LoVo (cell line): ENCODE measurements around the gene MDC1.
"Not testable (repeated sequence)": the region's sequence is repeated elsewhere in the genome, so short reads cannot be mapped to it uniquely, and the experiment has no call there.

ENCODE experiments used
- DNase-seq: peaks from one replicate; pipeline ENCODE4 v3.0.0-alpha.2; 2016; ENCODE audit warnings: low spot score

MDC1 gene, protein sequence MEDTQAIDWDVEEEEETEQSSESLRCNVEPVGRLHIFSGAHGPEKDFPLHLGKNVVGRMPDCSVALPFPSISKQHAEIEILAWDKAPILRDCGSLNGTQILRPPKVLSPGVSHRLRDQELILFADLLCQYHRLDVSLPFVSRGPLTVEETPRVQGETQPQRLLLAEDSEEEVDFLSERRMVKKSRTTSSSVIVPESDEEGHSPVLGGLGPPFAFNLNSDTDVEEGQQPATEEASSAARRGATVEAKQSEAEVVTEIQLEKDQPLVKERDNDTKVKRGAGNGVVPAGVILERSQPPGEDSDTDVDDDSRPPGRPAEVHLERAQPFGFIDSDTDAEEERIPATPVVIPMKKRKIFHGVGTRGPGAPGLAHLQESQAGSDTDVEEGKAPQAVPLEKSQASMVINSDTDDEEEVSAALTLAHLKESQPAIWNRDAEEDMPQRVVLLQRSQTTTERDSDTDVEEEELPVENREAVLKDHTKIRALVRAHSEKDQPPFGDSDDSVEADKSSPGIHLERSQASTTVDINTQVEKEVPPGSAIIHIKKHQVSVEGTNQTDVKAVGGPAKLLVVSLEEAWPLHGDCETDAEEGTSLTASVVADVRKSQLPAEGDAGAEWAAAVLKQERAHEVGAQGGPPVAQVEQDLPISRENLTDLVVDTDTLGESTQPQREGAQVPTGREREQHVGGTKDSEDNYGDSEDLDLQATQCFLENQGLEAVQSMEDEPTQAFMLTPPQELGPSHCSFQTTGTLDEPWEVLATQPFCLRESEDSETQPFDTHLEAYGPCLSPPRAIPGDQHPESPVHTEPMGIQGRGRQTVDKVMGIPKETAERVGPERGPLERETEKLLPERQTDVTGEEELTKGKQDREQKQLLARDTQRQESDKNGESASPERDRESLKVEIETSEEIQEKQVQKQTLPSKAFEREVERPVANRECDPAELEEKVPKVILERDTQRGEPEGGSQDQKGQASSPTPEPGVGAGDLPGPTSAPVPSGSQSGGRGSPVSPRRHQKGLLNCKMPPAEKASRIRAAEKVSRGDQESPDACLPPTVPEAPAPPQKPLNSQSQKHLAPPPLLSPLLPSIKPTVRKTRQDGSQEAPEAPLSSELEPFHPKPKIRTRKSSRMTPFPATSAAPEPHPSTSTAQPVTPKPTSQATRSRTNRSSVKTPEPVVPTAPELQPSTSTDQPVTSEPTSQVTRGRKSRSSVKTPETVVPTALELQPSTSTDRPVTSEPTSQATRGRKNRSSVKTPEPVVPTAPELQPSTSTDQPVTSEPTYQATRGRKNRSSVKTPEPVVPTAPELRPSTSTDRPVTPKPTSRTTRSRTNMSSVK (N-terminal part only)

DNA sequence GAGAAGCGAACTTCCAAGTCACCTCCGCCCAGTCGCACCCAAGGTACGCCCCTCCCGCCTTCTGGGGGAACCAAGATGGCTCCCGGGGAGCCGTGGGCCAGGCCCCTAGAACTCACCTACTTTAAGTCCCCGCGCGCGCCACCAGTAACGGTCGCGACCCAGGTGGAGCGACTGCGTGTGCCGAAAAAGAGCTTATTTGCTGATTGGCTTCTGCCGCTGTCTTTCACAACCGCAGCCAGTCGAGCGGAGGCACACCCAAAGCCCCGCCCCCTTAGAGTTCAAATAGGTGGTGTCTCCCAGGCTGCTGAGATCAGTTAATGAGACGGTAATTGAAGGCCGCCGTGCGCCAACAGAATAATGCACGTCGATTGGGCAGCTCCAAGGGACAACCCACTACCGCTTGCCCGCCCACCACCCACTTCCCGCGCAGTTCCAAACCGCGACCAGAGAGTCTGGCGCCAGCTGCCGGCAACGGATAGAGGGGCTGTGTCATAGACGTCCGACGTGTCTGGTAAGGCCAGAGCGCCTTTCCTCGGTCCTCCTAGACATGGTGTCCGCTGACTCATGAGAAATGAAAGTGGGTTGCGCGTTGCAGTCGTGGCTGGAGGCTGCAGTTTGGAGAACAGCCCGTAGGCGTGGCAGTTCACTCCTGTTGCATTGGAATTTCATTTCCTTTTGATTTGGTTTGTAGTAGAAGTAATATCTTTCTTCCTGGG is at the start of gene MDC1:
Gene MDC1 (minus strand): TSS at position 153 of the 716 bp plus-strand sequence. CDS start 2,106 bp downstream, outside the sequence.
- peak; percentile 99 for DNase-seq

DNA sequence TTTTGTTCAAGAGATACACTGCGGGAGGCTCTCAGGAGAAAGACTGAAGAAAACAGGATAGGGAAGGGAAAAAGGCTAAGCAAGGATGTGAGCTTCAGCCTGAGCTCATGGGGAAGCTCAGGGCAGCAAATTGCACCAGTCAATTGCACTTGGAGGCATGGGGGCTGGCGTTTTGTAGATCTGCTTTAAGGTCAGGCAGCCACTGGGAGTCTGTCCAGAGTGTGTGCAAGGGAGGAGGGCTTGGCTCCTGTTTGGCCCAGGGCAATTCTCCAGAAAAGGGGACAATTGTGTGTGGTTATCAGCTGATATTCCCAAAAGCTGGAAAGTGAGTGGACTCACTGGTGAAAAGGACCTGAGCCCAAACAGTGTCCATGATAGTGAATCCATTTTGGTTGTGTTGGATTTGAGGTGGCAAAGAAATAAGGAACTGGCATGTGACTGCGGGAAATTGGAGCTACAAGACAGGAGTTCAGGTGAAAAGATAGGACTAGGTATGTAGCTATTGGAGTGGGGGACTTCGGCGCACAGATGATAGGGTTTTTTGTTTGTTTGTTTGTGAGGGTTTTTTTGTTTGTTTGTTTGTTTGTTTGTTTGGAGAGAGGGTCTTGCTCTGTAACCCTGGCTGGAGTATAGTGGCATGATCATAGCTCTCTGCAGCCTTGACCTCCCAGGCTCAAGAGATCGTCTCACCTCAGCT is 49.5 kb upstream of the MDC1 start:
- DNase-seq, result no peak

DNA sequence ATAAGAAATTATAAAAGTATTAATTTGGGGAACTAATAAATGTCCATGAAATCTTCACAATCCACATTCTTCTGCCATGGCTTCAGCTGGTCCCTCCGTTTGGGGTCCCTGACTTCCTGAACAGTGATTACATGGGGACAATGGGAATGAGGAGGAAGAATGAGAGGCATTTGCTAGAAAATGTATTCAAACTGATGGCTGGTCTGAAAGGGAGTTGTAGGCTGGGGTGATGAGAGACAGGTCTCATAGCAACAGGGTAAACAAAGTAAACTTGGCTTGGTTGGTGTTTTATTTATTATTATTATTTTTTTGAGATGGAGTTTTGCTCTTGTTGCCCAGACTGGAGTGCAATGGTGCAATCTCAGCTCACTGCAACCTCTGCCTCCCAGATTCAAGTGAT is 48.4 kb upstream of the MDC1 start:
- not testable (repeated sequence) for DNase-seq

DNA sequence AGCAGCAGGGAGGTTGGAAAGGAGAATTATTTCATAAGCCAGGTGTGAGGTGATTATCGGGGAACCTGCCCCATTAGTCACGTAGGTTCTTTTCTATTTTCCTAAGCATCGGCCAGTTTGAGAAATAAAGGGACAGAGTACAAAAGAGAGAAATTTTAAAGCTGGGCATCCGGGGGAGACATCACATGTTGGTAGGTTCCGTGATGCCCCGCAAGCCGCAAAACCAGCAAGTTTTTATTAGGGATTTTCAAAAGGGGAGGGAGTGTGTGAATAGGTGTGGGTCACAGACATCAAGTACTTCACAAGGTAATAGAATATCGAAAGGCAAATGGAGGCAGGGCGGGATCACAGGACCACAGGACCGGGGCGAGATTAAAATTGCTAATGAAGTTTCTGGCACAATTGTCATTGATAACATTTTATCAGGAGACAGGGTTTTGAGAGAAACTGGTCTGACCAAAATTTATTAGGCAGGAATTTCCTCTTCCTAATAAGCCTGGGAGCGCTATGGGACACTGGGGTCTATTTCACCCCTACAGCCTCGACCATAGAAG is 47.5 kb upstream of the MDC1 start:
- DNase-seq, result not testable (repeated sequence)

DNA sequence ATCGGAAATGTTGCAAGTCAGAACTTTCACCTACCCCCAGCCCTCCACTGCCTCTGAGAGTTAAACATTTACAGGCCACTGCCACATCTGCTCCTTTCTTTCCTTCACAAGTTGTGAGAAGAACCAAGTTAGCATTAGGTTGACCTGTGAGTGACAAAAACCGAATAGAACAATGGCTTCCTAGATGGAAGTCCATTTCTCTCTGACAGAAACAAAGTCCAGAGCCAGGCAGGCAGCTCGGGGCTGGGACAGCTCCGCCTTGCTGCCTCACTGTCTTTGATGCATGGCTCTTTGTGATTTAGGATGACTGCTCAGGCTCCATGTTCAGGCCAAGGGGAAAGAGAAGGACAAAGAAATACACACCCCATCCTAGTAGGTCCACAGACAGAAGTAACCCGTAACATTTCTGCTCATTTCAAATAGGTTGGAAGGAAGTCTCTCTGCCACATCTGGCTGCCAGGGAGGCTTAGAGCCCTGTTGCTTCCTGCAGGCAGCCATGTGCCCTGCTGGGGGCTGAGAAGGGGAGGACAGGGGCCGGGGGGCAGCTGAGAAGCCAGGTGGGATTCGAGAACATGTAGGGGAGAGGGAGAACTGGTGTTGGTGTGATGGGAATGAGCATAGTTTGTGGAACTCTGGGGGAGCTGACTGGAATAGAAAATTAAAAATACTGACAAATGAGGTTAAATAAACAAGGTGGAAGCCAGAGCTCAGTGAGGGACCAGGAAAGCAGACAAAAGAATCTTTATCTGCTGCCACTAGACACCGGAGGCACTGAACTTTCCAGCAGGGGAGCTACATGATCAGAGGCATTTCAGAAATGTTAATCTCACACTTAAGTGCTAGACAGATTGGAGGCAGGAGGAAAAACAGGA is 46.8 kb upstream of the MDC1 start:
- DNase-seq, result peak; percentile 65

DNA sequence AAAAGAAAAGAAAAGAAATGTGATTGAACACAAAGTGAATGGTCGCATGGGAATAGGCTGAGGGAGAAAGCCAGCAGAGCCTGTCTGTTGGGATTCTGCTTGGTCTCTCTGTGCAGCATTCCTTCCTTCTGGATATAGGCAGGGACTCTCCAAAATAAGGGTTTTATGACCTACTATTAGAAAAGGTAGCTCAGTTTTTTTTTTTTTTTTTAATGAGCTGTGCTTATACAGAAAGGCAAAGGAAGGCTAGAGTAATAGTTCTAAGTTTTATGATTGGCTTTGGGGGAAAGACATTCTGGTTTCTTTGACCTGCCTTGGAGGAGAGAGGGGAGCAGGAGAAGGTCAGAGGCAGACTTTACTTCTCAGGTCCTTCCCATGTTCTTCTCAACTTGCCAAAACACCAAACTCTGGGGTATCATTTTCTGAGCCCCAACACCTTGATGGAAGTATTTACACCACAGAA is 46.1 kb upstream of the MDC1 start:
- no peak for DNase-seq

DNA sequence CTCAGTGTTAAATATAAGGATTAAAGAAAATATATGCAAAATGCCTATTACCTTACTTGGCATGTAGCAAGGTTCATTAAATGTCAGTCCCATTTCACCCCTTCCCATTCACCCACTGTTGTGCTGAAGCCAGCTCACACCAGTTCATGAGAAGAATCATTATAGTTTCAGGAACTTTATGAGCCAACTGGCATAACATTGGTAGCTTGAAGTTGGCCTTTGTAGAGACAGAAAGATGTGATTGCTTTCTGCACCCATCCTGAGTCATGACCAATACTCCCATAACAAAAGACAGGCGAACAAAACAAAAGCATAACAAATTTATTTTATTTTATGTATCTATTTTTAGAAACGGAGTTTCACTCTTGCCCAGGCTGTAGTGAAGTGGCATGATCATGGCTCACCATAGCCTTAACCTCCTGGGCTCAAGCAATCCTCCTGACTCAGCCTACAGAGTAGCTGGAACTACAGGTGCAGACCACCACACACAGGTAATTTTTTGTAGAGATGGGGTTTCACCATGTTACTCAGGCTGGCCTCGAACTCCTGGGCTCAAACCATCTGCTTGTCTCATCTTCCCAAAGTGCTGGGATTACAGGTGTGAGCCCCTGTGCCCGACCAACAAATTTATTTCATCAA is 44.8 kb upstream of the MDC1 start:
- no peak for DNase-seq

DNA sequence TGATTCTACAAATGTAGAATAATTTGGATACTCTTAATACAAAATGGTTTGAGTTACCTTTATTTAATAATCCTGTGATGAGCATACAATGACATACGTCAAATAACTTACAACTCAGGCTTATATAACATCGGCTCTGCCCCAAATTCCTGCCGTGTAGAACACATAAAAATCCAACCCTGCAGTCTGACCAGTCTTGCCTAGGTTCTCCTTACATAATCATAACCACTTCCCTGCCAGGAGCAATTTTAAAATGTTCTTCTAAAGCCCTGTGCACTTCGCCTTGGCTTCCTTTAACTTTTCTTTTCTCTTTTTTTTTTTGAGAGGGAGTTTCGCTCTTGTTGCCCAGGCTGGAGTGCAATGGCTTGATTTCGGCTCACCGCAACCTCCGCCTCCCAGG is 43.5 kb upstream of the MDC1 start:
- no peak for DNase-seq

DNA sequence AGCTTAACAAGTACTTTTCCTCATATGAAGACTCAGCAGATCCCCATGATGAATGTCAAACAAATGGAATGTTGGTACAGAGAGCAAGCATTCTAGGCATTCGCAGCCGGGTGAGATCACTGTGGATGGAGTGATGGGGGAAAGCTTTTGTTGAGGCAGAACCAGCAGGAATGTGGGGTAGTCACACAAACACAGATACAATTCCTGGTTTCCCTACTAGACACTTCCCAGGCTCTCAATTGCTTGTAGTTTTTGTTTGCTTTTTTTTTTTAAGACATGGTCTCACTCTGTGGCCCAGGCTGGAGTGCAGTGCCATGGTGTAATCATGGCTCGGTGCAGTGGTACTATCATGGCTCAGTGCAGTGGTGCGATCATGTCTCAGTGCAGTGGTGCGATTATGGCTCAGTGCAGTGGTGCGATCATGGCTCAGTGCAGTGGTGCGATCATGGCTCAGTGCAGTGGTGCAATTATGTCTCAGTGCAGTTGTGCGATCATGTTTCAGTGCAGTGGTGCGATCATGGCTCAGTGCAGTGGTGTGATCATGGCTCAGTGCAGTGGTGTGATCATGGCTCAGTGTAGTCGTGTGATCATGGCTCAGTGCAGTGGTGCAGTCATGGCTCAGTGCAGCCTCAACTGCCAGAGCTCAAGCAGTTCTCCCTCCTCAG is 42.6 kb upstream of the MDC1 start:
- DNase-seq, result no peak

DNA sequence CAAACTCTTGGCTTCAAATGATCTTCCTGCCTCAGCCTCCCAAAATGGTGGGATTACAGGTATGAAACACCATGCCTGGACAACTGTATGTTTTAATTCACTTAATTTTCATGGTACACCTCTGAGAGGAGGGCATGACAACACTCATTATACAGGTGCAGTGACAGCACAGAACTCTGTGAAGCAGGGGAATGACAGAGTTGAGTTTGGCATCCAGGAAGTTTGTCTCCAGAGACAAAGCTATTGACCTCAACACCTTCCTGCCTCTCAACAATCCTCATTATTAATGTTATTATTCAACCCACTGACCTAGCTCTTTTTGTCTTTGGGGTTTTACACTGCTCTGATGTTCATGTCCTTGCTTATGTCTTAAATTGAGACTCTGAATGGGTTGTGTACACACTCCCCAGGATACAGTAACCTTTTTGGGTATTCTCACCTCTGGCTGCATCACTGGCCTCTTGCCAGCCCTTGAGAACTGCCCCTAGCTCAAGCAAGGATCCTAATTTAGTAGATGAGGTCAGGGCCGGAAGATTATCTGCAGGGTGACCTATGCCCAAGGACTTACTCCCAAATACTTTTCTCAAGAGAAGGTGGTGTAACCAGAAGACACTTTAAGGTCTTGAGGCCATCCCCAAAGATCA is 40.3 kb upstream of the MDC1 start:
- no peak for DNase-seq

DNA sequence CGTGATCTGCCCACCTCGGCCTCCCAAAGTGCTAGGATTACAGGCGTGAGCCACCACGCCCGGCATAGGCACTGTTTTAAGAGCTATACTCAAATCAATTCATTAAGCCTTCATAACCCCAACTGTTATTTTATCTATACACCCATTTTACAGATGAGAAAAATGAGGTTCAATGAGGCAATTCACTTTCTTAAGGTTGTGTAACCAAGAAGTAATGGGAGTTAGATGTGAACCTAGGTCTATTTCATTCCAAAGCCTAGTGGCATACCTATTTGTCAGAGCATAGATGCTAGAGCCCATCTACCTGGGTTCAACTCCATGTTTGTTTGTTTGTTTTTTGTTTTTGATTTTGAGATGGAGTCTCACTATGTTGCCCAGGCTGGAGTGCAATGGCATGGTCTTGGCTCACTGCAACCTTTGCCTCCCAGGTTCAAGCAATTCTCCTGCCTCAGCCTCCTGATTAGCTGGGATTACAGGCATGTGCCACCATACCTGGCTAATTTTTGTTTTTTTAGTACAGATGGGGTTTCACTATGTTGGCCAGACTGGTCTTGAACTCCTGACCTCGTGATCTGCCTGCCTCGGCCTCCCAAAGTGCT is 39.4 kb upstream of the MDC1 start:
- not testable (repeated sequence) for DNase-seq

DNA sequence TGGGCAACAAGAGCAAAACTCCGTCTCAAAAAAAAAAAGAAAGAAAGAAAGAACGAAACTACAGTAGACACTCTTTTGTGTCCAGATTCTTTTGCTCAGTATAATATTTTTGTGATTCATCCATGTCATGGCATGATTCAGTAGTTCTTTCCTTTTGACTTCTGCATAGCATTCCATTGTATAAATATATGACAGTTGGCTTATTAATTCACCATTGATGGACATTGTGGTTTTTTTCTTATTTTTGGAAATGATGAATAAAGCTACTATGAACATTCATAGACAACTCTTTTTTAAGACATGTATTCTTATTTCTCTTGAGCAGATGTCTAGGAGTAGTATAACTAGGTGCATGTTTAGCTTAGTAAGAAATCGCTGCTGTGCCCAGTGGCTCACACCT is 37.5 kb upstream of the MDC1 start:
- DNase-seq, result no peak

DNA sequence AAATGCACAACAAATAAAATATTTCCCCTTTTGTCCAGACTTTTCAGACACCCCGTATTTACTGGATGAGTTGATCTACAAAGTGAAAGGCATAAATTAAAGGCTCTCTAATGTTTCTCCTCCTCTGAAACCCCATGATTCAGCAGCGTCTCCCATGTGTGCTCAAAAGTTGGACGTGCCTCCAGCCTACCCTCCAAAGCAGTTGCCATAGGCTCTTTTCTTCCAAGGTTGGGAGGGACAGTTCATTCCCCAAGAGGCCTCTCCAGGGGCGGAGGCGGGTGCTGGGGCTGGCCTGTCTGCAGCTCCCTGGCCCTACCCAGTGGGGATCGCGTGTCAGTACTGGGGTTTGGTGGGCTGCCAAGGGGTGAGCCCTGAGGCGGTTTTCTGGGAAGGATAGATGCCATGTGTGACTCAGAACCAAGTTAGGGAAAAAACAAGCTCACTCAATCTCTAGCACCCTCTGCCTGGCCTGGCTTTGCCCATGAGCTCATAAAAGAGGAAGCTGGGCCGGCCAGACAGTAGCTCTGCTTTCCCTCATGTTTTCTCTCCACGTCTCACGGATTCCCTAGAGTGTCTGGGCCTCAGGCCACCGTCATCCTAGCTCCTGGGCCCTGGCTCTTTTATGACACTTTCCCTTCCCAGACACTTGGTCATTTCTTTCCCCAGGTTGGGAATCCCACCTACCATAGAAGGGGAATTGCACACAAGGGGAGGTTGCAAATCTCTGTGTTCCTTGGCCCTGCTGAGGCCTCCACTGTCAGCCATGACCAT is 35.3 kb upstream of the MDC1 start:
- DNase-seq, result peak; percentile 99

DNA sequence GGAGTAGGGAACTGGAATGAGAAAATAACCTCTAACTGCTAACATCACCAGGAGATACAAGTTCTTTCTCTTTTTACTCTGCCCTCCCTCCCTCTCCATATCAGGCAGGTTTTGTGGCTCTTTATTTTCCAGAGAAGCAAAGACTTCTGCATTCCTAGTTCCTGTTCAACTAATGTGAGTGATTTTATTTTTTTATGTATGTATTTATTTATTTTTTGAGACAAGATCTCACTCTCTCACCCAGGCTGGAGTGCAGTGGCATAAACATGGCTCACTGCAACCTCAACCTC is 33.2 kb upstream of the MDC1 start:
- DNase-seq, result no peak

DNA sequence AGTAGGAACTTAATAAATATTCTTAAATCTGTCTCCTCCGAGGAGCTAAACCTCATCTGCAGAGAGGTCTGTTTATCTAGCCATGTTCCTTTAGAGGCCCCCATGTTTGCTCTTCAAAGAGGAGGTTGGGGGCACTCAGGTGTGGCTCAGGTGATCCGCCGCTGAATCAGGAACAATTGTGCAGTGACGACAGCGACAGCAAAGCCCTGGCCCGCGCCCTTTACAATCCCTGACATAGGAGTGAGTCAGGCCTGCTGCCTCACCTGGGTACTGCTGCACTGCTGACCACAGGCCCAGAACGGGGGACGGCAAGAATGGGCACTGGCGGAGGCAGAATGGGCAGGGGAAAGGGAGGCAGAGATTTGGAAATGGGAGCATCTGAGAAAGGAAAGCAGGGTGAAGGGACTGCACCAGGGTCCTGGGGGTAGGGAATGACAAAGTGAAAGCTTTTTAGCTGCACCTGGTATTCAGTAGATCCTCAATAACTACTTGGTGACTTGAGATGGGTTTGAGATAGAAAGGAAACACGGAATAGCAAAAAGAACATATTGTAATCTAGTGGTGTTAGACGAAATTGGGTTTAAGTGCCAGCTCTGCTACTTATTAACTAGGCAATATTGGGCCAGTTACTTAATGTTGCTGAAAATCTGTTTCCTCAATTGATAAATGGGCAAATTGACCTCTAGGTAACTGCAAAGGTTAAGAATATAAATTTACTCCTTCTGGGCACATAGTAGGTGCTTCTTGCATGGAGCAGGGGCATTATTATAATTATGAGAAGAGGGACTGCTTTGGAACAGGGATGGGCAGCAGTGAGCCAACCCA is 32.7 kb upstream of the MDC1 start:
- peak; percentile 93 for DNase-seq
